ENCODE measurements around the gene CD48.
"Not testable (repeated sequence)": the region's sequence is repeated elsewhere in the genome, so short reads cannot be mapped to it uniquely, and the experiment has no call there.

Gene CD48

GRCh38 chr1:160712525-160713080, 981 bp upstream of the CD48 start:
- DNase-seq: not testable (repeated sequence)

GRCh38 chr1:160711276-160711601, 383 bp downstream of the CD48 start:
- no peak for DNase-seq

DNA sequence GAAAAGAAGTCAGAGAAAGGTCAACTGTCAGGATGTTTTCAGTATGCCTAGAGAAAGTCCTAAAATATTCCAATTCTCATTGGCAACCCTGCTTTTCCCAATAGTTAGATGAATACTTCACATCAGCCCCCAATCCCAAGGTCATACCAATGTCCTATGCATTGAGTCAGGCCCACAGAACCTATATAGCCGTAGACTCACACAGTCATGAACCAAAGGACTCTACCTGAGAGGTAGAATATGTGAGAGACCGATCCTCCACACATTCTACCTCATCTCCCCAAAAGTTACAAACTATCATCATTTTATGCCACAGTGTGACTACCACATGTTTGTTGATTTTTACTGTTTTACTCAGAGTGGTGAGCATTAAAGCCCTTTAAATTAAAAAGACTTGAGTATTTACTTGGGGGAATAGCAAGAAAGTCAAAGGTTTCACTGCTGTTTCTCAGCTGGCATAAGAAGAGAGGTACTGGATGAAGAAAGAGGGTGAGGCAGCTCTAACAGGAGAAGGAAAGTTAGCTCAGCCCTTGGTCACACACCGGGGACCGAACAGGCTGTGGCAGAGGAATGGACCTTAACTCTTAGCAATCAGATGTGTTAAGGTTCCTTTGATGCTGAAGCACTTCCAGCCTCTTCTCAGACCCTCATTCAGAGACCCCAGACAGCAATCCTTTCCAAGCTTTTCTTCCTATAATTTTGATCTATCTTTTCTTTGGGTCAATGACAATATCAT, 937 bp downstream of the CD48 start:
- DNase-seq: no peak

DNA sequence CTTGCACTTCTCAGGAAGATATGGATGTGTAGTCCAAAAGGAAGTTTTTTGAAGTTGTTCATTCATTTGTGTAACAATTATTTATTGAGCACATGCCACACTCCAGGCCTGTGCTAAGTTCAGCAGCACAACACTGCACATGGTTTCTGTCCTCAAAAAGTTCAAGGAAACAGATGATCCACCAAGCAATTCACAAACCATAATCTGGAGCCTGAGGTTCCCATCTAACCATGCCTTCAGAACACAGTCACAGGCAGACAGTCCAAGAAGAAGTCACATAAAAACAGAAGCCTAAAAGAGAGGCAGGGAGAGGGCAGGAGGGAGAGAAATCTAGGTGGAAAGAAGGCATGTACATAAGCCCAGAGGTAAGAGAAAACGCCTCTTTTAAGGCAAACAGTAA, 1.9 kb downstream of the CD48 start:
- no peak for DNase-seq

DNA sequence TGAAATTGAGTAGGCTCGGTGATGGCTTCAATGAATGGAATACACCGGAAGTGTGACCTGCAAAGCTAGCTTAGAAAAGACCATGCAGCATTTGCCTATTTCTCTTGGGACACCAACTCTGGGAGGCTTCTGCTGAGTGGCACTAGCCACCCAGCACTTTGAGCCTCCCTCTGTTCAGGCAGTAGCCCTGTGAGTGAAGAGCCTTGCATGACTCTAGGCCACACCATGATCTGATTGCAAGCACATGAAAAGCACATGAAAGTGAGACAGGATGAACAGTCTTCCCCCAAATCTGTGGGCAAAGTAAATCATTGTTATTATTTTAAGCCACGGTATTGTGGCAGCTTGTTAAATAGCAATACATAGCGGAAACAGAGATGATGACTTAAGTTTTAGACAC, 2.8 kb downstream of the CD48 start:
- DNase-seq: no peak

DNA sequence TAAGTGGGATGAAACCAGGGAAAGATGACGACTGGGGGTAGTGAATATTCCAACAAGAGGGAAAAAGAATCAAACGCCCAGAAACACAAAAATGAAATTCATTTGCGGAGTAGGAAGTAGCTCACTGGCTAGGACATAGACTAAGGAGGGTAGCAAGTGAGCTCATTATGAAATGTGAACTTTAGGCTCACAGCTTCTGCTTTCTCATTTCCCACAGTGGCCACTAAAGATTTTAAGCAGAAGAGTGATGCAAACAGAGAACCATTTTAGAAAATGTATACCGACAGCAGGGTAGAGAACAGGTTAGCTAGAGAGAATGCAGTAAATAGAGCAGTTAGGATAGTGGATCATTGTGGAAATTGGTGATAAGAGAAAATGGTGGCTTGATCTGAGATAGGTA, 3.5 kb downstream of the CD48 start:
- DNase-seq: no peak

DNA sequence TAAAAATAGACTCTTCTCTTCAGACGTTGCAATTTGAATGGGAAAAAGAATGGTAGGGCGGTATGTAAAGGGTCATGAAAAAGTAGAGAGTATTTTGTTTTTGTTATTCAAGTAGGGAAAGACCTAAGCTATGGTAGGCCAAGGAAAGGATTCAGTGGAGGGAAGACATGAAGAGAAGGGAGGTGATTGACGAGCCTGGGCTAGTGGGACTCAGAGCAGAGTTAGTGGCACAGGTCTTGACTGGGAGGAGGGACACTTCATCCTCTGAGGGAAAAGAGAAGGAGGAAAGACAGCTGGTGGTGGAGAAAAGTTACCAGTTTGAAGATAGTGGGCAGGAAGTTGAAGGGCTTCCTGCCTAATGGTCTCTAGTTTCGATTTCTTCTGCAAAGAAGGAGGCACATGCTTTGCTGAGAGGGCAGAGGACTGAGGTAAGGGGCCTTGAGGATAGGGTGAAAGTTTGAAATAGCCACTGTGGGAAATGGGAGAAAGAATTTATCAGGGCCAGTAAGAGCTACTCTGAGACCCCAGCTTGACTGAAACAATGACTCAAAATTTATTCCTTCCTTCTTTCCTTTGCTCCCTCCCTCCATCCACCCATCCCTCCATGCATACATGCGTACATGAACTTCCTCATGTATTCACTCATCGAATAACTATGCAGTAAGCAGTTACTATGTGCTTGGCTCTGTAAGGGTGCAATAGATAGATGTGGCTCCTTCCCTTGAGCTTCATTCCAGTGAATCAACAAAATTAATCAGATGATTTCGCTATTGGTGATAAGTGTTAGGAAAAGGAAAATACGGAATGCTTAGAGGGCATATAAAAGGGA, 4.2 kb downstream of the CD48 start:
- DNase-seq: no peak

DNA sequence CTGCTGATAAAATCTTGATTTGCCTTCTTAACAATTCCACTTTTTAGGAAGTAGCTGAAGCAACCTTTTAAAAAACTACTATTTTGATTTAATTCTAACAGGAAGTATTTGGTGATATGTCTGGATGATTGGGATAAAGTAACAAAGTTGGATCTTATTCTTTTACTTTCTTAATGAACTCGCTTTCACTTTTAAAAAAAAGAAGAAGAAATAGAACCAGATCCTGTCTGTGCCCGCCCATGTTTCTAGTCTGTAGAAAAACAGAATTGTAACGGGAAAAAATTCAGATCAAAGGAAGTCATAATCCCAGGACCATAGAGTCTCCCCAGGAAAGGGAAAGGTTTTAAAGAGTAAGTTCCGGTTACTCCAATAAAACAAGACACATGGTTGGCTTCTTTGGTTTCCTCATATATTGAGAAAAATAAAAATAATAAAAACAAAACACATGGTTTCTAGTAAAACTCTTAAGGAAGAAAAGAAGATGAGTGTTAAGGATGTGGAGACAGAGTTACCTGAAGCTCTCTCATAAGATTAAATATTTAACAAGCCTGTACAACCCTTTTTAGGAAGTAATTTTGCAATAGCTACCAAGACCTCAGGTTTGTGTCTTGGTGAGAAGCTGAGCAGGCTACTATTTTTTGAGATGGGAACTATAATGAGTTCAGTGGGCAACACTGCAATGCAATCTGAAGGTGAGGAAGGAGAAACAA, 4.9 kb downstream of the CD48 start:
- DNase-seq: no peak

DNA sequence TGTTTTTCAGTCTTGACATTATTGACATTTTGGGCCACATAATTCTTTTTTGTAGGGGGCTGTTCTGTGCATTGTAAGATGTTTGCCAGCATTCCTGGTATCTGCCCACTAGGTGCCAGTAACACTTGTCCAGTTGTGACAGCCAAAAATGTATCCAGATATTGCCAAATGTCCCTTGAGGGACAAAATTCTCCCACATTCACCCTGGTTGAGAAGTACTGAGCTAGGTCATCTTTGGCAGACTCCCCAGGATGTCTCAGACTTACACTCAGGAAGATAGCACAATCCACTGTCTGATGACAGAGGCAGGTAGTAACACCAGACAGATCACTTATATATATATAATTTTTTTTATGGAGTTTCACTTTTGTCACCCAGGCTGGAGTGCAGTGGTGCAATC, 5.9 kb downstream of the CD48 start:
- DNase-seq: no peak

GRCh38 chr1:160705212-160705621, 6.4 kb downstream of the CD48 start:
- DNase-seq: not testable (repeated sequence)

DNA sequence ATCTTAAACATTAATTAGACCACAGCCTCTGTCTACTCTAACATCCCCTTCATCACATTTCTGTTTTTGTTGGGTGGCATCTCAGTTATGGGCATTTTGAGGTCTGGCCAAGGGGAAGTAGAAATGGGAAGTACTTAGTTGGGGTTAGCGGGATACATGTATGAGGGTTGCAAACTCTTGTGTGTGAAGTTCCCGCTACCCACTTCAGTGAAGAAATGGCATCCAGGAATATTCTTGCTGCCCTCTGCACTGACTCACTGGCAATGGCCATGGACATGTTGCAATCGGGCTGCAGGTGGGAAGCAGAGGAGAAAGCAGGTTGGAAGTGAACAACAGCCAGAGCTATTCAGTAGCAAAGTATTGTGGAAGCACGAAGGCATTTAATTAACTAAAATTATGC, 7.4 kb downstream of the CD48 start:
- DNase-seq: no peak

GRCh38 chr1:160702100-160702499, 9.5 kb downstream of the CD48 start:
- no peak for DNase-seq

GRCh38 chr1:160692390-160692789, 19.2 kb downstream of the CD48 start:
- DNase-seq: not testable (repeated sequence)

- DNase-seq: no peak
Measured at GRCh38 chr1:160685266-160685665, 26.4 kb downstream of the CD48 start.

DNA sequence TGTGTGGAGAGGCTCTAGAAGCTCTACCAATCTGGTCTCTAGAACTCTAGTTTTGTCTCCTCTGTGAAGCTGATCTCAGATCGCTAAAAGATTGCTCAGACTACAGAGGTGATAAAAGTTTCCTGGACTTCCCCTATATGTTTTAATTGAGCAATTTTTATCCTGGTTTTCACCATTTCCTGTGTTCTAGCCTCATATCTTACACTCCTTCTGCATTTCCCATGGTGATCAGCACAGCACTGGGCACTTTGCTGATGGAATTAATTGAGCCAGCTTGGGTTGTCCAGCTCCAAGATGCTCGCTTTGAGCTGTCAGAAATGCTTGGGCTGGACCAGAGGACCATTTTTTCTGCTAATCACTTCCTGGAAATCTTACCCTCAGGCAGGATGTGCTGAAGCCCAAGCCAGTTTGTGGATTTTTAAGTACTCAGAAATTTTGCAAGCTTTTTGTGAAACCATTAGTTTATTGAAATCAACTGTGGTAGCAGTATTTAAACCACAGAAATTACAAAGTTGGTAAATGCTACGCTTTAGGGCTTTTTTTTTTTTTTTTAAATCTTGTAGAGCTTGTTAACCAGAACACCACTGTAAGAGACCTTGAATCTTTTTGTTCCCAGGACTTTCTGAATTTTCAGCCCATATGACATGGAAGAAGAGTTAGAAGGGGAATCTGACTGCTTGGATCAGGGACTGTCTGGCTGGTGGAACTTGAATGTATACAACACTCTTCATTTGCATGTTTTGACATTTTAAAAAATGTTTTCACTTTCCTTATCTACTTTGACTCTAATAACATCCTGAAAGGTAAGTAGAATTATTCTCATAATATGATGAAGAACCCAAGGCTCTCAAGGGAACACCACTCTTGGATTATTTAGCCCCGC, 28.4 kb downstream of the CD48 start:
- no peak for DNase-seq

GRCh38 chr1:160681891-160682140, 29.8 kb downstream of the CD48 start:
- DNase-seq: no peak

GRCh38 chr1:160681066-160681890, 30.3 kb downstream of the CD48 start:
- no peak for DNase-seq

DNA sequence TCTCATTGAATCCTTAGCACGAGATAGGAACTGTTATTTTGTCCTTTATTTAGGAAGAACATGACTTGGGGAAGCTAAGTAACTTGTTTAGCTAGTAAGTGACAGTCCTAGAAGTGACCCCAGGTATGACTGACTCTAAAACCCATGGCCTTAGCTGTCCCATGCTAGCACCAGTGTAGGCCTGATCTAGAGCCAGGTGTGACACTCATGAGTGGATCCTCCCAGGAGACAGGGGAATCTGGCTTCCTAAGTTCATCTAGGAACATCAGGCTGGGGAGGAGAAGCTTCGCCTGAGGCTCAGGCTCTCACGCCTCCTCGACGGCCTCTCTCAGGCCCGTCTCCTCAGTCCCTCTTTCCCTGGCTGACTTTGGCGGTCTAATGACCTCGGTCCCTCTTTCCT, 31.2 kb downstream of the CD48 start:
- no peak for DNase-seq

GRCh38 chr1:160679893-160680292, 31.7 kb downstream of the CD48 start:
- no peak for DNase-seq

DNA sequence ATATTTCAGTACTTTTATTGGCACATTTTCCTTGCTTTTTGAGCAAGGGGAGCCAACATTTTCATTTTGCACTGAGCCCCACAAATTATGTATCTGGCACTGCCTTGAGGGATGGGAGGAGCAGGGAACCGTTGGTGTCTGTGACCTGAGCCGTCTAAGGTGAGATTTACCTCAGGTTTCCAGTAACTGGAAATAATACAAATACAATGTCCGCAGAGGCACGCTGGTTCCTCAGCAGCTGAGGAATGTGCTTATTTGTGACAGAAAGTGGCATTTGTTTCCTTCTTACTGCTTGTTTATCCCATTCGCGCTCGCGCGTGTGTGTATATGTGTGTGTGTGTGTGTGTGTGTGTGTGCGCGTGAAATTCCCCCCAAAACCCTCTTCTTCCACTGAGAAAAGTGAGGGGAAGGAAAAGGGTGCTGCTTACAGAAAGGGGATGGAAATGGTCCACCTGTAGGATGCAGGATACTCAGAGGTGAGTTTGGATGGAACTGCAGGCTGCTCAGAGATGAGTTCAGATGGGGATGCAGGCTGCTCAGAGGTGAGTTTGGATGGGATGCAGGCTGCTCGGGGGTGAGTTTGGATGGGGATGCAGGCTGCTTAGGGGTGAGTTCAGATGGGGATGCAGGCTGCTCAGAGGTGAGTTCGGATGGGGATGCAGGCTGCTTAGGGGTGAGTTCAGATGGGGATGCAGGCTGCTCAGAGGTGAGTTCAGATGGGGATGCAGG, 34.6 kb downstream of the CD48 start:
- no peak for DNase-seq
